Esophagus squamous epithelium (tissue), 4 donors: Measurements from ENCODE around the gene CTNNA2.

Experiments
- POLR2A ChIP-seq, 4 donors: fragments of 450-650 bp; IDR thresholded peaks; one replicate each; pipeline ENCODE4 v1.6.1; 2017; ENCODE audit warnings: antibody characterized with exemption in 4 of 4, mild to moderate bottlenecking in 4 of 4, moderate library complexity in 3 of 4
- TF ChIP-seq, protein P1 (sequence below), 6 experiments: fragments of 450-650 bp in 4 of 6; fragments of 200-600 bp in 2 of 6; sonication (generic) in 2 of 6; IDR thresholded peaks; one replicate each; pipeline ENCODE4 v1.5.1; 2016 to 2019; ENCODE audit warnings: antibody characterized with exemption in 6 of 6, mild to moderate bottlenecking in 4 of 6, moderate library complexity in 4 of 6

DNA sequence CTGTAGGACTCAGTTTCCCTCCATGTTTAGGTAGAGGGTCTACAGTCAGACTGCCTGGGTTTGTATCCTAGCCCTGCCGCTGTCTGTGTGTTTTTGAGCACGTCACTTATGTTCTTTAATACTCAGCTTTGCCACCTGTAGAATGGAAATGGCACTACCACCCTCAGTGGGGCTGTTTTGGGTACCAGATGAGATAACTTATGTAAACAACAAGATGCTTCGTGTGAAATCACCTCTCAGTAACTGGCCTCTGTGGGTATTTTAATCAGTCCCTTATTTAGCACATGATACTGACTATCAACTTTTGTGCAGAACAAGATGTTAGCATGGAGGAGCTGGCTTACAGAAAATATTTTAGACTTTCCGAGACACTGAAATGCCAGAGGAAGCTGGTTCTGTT is 495.7 kb downstream of the CTNNA2 start:
- TF ChIP-seq, protein P1, sequence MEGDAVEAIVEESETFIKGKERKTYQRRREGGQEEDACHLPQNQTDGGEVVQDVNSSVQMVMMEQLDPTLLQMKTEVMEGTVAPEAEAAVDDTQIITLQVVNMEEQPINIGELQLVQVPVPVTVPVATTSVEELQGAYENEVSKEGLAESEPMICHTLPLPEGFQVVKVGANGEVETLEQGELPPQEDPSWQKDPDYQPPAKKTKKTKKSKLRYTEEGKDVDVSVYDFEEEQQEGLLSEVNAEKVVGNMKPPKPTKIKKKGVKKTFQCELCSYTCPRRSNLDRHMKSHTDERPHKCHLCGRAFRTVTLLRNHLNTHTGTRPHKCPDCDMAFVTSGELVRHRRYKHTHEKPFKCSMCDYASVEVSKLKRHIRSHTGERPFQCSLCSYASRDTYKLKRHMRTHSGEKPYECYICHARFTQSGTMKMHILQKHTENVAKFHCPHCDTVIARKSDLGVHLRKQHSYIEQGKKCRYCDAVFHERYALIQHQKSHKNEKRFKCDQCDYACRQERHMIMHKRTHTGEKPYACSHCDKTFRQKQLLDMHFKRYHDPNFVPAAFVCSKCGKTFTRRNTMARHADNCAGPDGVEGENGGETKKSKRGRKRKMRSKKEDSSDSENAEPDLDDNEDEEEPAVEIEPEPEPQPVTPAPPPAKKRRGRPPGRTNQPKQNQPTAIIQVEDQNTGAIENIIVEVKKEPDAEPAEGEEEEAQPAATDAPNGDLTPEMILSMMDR (IDR thresholded peaks at IDR 0.05): no peak
- no peak for TF ChIP-seq POLR2A (IDR thresholded peaks at IDR 0.05)
